GM20000 (cell line): ENCODE results near the gene DCBLD1.

Source experiments
- DNase-seq: peaks from one replicate; pipeline ENCODE4 v3.0.0; 2012; ENCODE audit warnings: low spot score
- CTCF ChIP-seq: IDR thresholded peaks from 2 replicates; pipeline ENCODE4 v1.5.1; 2012; ENCODE audit warnings: mild to moderate bottlenecking, control low read depth; ENCODE audit errors: extremely low read depth, missing control alignments

The DCBLD1 gene

DNA sequence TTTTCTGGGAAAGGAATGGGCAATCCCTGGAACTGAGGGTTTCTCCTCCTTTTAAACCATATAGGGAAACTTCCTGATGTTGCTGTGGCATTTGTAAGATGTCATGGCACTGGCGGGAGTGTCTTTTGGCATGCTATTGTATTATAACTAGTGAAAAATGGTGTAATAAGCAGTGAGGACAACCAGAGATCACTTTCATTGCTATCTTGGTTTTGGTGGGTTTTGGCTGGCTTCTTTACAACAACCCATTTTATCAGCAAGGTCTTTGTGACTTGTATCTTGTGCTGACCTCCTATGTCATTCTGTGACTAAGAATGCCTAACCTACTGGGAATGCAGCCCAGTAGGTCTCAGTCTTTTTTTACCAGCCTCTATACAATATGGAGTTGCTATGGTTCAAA, 9.1 kb upstream of the DCBLD1 start:
- DNase-seq, result no peak
- no peak for TF ChIP-seq CTCF

GRCh38 chr6:117477988-117478852, 4.3 kb upstream of the DCBLD1 start:
- DNase-seq, result peak; percentile 55
- peak; percentile 28 for TF ChIP-seq CTCF

- TF ChIP-seq CTCF, result no peak
- DNase-seq, result no peak
These were observed 3.6 kb upstream of the DCBLD1 start for GRCh38 chr6:117478853-117479231.

DNA sequence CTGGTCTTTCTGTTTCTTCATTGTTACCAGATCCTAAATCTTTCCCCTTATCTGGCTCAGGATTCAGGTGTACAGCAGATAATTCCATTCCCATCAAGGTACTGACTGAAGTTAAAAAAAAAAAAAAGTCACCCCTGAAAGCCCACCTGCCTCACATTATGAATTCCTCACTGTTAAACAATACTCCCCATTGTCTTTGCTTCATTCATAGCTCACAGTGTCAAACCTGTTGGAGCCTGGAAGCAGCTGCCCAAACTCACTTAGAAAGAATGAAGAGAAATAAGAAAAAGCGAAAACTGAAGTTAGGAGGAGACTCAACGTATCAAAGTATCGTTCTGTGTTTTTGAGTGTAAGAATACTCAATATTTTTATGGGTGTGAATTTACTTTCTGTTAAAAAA, 1.8 kb upstream of the DCBLD1 start:
- no peak for DNase-seq
- no peak for TF ChIP-seq CTCF

DNA sequence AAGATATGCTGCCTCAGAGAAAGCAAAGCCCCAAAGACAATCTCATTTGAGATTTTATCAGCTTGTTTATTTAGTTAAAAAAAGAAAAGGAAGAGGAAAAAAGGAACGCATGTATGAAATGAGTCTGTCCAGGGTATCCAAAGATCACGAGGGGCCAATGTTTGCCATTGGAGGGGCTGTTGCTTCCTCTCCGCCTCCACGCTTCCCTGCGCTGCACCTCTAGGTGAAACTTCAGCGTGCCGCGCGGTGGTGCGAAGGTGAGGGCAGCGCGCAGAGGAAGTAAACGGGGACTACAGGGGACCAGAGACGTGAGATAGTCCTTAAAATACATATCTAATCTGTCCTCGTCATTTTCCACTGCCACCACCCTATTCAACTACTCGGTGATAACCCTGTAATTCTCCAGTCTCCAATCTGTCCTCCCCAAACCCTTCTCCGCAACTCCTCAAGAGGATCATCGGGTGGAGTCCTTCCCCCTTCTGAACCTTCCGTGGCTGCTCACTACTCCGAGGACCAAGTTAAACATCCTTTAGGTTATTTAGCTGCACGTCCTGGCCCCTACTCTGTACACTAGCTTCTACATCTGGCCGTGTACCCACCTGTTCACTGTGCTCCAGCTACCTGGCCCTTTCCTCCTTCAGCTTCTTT, 1.1 kb upstream of the DCBLD1 start:
- TF ChIP-seq CTCF, result no peak
- DNase-seq, result peak; percentile 22

DNA sequence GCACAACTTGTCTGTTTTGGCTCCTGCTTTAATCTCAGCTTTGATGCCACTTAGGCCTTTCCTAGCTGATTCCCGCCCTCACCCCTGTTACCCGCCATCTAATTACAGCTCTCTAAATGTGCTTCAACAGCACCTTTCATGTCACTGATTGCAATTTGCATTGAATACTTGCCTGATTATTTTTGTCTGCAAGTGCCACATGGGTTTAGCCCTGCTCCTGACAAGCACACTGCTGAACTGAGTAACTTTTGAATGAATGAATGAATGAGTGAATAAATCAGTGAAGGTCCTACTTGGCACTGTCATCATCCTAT, 591 bp upstream of the DCBLD1 start:
- TF ChIP-seq CTCF, result no peak
- DNase-seq, result peak; percentile 18

GRCh38 chr6:117483004-117483644, 650 bp downstream of the DCBLD1 start:
- DNase-seq, result peak; percentile 36

More at GRCh38 chr6:117483004-117483644, 650 bp downstream of the DCBLD1 start:
- no peak for TF ChIP-seq CTCF
